ENCODE results near the gene OR8A1. TPM values are rescaled to one million over a fixed set of nuclear protein-coding genes. Genes with fewer than 3 reads are reported as not detected.

Gene OR8A1
- total RNA-seq, 1 experiment from 2014 or later, result not detected

GRCh38 chr11:124591430-124591829 lies 21.6 kb downstream of the OR8A1 start:
- no peaks in the 10 kb centered on the region for H4K20me1 ChIP-seq (ENCODE audit: control insufficient read depth, insufficient read depth, insufficient read length)
- H3K9me3 ChIP-seq (ENCODE audit: control insufficient read depth, low read depth, low read length), result no peaks in the 10 kb centered on the region
- no peak overlapping the region for H3K23ac ChIP-seq (ENCODE audit: insufficient read length, low read depth, low read length)
- no peak overlapping the region for H3K4me2 ChIP-seq (ENCODE audit: insufficient read depth, insufficient read length, low read length)
- no peak overlapping the region for H4K8ac ChIP-seq (replicated peaks; ENCODE audit: insufficient read length, low read depth, low read length)
- H3K4me3 Mint-ChIP-seq, result no peak overlapping the region
- H3K4me1 ChIP-seq (ENCODE audit: insufficient read depth, low read length), result no peaks in the 10 kb centered on the region
- no peak overlapping the region for H3K27ac ChIP-seq (ENCODE audit: insufficient read length, low read depth, low read length)
- H3K27me3 ChIP-seq (ENCODE audit: insufficient read depth, low read length), result no peaks in the 10 kb centered on the region
- DNase-seq, result no peak
- H3K79me1 ChIP-seq (ENCODE audit: insufficient read depth, low read depth, low read length, poor library complexity, severe bottlenecking), result no peaks in the 10 kb centered on the region
- H2AK5ac ChIP-seq (ENCODE audit: insufficient read length, low read length), result no peak overlapping the region
- no peaks in the 10 kb centered on the region for H3K79me2 ChIP-seq (ENCODE audit: insufficient read depth, low read length)
- no peak overlapping the region for H3K27ac Mint-ChIP-seq
- H3K23me2 ChIP-seq (ENCODE audit: insufficient read length, low read depth, low read length, poor library complexity, severe bottlenecking), result no peaks in the 10 kb centered on the region
- H3K9me3 Mint-ChIP-seq, result no peaks in the 10 kb centered on the region
- H3K56ac ChIP-seq (ENCODE audit: insufficient read length, low read depth, low read length), result no peak overlapping the region
- H2BK15ac ChIP-seq (ENCODE audit: low read depth, low read length), result no peak overlapping the region
- no peak overlapping the region for H3K9ac ChIP-seq (ENCODE audit: extremely low read depth, insufficient read length, low read length)
- no peak for TF ChIP-seq CTCF (conservative IDR thresholded peaks at IDR 0.05)
- no peak overlapping the region for H2BK20ac ChIP-seq (ENCODE audit: low read depth, low read length, poor library complexity, severe bottlenecking)
- no peak overlapping the region for H3K14ac ChIP-seq (ENCODE audit: insufficient read depth, low read length)
- H2BK120ac ChIP-seq (ENCODE audit: low read depth, low read length, poor library complexity, severe bottlenecking), result no peak overlapping the region
- H2AFZ ChIP-seq (ENCODE audit: low read length), result no peak overlapping the region
- H3K27me3 Mint-ChIP-seq (ENCODE audit: low read depth), result no peaks in the 10 kb centered on the region; the same call in 1 of the 2 replicates
- H3K18ac ChIP-seq (ENCODE audit: insufficient read length, low read depth, low read length), result no peak overlapping the region
- H3K36me3 Mint-ChIP-seq (ENCODE audit: insufficient read depth in 1 of 3, low read depth in 3 of 3), result no peaks in the 10 kb centered on the region
- WGBS (ENCODE audit: extremely low coverage, insufficient read length, low lambda C conversion rate), result no CpG with 5 or more reads among the region's 2 CpGs
- no peak overlapping the region for H3T11ph ChIP-seq (ENCODE audit: low read length)
- no peaks in the 10 kb centered on the region for H3K4me1 Mint-ChIP-seq
- H2BK12ac ChIP-seq (ENCODE audit: insufficient read length, low read depth, low read length), result no peak overlapping the region
- H4K91ac ChIP-seq (ENCODE audit: insufficient read length, low read depth, low read length), result no peak overlapping the region
- no peak overlapping the region for H4K5ac ChIP-seq (ENCODE audit: insufficient read length, low read depth, low read length)
- H2BK5ac ChIP-seq (ENCODE audit: insufficient read length, low read length), result no peak overlapping the region
- no peak overlapping the region for H3K4ac ChIP-seq (ENCODE audit: low read depth, low read length)

Data from H9 (cell line).